Large intestine (tissue), 3 donors: ENCODE data around the gene DSCAML1. TPM values are rescaled to one million over a fixed set of nuclear protein-coding genes. Genes with fewer than 3 reads are reported as not detected.

Experiments
- DNase-seq, 2 donors: peaks; one replicate each; pipeline versions ENCODE4 v3.0.0 to v3.0.0-alpha.2; 2013
- H3K27ac ChIP-seq: one replicate; pipeline ENCODE4 v1.5.1; 2013; ENCODE audit warnings: low read length
- H3K27me3 ChIP-seq: 2 replicates; pipeline ENCODE4 v1.6.1; 2013; ENCODE audit warnings: low read length; ENCODE audit not compliant: control insufficient read depth, insufficient read depth
- H3K36me3 ChIP-seq: 2 replicates; pipeline ENCODE4 v1.6.1; 2013; ENCODE audit warnings: low read length; ENCODE audit not compliant: control insufficient read depth, insufficient read depth
- H3K4me1 ChIP-seq: one replicate; pipeline ENCODE4 v1.6.1; 2013; ENCODE audit warnings: low read length; ENCODE audit not compliant: control insufficient read depth, insufficient read depth
- H3K4me3 ChIP-seq: one replicate; pipeline ENCODE4 v1.5.1; 2013; ENCODE audit warnings: low read length
- H3K9me3 ChIP-seq: one replicate; pipeline ENCODE4 v1.6.1; 2013; ENCODE audit warnings: mild to moderate bottlenecking, low read depth, low read length, moderate library complexity; ENCODE audit not compliant: control insufficient read depth
- WGBS: methylation state at CpG from one replicate; pipeline ENCODE4 v1.1.5; 2013; ENCODE audit warnings: low lambda C conversion rate; ENCODE audit not compliant: insufficient coverage; 5-methylcytosine and 5-hydroxymethylcytosine counted together
- polyA plus RNA-seq: library from polyadenylated mRNA; unstranded; fragments of 120-200 nt; gene quantifications from one replicate; pipeline ENCODE4 v1.2.1, GENCODE V29; 2013

Gene DSCAML1
- polyA plus RNA-seq, 1 donor = 1.6 TPM

- no peaks in the 10 kb centered on the region for H3K27me3 ChIP-seq
- WGBS = 100% methylated on average over 1 of the region's 7 CpGs
- H3K9me3 ChIP-seq = peaks cover 3% of the 10 kb centered on the region
- no peak for DNase-seq
- H3K36me3 ChIP-seq = no peaks in the 10 kb centered on the region
- H3K4me3 ChIP-seq = no peak overlapping the region
- H3K4me1 ChIP-seq = no peaks in the 10 kb centered on the region
- H3K27ac ChIP-seq = no peak overlapping the region
These were observed 340.8 kb downstream of the DSCAML1 start for GRCh38 chr11:117456027-117456720.

GRCh38 chr11:117454564-117454917 is 342.5 kb downstream of the DSCAML1 start:
- DNase-seq = no peak
- peaks cover 3% of the 10 kb centered on the region for H3K9me3 ChIP-seq
- H3K27ac ChIP-seq = no peak overlapping the region
- H3K4me3 ChIP-seq = no peak overlapping the region
- no peaks in the 10 kb centered on the region for H3K4me1 ChIP-seq
- H3K36me3 ChIP-seq = no peaks in the 10 kb centered on the region
- H3K27me3 ChIP-seq = no peaks in the 10 kb centered on the region
- WGBS = 100% methylated on average over 1 of the region's 1 CpG

DNA sequence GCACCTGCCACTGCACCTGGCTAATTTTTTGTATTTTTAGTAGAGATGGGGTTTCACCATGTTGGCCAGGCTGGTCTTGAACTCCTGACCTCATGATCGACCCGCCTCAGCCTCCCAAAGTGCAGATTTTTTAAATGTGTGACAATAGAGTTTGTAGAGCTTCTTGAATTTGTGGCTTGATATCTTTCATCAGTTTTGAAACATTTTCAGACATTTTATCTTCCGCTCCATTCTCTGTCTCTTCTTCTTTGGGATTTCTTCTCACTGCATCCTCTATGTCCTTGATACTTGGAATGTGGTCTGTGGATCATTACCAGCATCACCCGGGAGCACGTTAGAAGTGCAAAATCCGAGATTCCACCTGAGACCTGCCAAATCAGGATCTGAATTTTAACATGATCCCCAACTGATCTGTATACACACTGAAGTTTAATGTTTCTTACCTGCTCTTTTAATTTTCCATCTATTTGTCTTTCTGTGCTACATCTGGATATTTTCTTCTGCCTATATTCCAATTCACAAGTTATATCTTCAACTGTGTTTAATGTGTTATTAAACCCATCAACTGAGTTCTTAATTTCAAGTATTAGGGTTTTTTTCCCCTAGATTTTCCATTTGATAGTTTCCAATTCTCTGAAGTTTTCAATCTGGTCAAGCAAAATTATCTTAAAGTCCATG is 343.0 kb downstream of the DSCAML1 start:
- Histone ChIP-seq H3K4me1 (no peaks in the 10 kb centered on the region), H3K36me3 (no peaks in the 10 kb centered on the region), H3K27ac (no peak overlapping the region), H3K27me3 (no peaks in the 10 kb centered on the region), H3K9me3 (peaks cover 3% of the 10 kb centered on the region), H3K4me3 (no peak overlapping the region)
- no peak for DNase-seq
- WGBS = 100% methylated on average over 2 of the region's 6 CpGs

GRCh38 chr11:117449111-117449693 is 347.8 kb downstream of the DSCAML1 start:
- no CpG with 5 or more reads among the region's 9 CpGs for WGBS
- H3K27ac ChIP-seq = no peak overlapping the region
- no peaks in the 10 kb centered on the region for H3K4me1 ChIP-seq
- H3K4me3 ChIP-seq = no peak overlapping the region
- peaks cover 3% of the 10 kb centered on the region for H3K9me3 ChIP-seq
- no peaks in the 10 kb centered on the region for H3K27me3 ChIP-seq
- DNase-seq = no peak
- H3K36me3 ChIP-seq = no peaks in the 10 kb centered on the region

GRCh38 chr11:117444711-117445658 is 352.0 kb downstream of the DSCAML1 start:
- Histone ChIP-seq H3K9me3 (no peaks in the 10 kb centered on the region), H3K27me3 (no peaks in the 10 kb centered on the region), H3K27ac (no peak overlapping the region), H3K36me3 (no peaks in the 10 kb centered on the region), H3K4me3 (no peak overlapping the region), H3K4me1 (no peaks in the 10 kb centered on the region)
- 20% methylated on average over 1 of the region's 17 CpGs for WGBS
- DNase-seq = no peak

- no CpG with 5 or more reads among the region's 8 CpGs for WGBS
- Histone ChIP-seq H3K27ac (no peak overlapping the region), H3K36me3 (no peaks in the 10 kb centered on the region), H3K4me3 (no peak overlapping the region), H3K9me3 (no peaks in the 10 kb centered on the region), H3K4me1 (no peaks in the 10 kb centered on the region), H3K27me3 (no peaks in the 10 kb centered on the region)
- DNase-seq = no peak
These were observed 352.8 kb downstream of the DSCAML1 start for GRCh38 chr11:117444256-117444655.

DNA sequence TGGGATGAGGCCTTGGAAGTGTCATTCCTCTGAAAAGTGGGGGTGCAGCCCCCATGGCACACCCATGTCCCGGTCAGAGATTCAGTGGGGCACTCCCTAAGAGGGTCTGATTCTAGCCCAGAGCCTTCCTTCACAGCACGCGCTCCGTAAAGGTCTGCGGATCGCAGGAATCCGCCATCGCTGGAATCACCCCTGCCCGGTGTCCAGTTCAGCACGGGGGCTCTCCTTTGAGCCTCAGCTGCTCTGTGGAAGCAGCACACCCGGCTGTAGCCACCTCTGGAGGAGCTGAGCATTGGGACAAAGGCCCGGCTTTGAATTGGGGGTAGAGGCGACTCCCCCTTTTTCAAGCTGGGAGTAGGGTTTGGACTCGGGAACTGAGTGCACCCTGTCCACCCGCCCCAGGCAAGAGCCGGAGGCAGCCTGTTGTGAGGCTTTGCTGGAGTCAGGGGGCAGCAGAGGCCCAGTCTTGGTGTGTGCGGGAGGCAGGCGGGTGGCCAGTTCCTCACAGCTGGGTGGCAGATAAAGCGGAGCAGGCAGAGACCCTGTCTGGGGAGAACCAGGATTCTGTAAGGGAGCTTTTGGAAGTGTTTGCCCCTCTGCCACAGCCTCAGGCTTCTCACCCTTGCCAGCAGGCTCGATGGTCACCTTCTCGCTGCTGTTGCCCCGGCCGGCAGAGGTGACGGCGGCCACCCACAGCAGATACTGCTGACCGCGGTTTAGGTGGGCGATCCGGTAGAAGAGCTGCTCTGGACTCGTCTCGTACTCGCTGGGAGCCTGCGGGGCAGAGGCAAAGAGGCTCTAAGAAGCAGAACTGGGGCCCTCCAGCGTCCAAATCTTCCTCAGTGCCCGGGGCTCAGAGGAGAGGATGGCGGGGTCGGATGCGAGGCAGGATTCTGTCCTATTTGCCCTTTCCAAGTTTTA is 353.5 kb downstream of the DSCAML1 start:
- no peaks in the 10 kb centered on the region for H3K27me3 ChIP-seq

DNA sequence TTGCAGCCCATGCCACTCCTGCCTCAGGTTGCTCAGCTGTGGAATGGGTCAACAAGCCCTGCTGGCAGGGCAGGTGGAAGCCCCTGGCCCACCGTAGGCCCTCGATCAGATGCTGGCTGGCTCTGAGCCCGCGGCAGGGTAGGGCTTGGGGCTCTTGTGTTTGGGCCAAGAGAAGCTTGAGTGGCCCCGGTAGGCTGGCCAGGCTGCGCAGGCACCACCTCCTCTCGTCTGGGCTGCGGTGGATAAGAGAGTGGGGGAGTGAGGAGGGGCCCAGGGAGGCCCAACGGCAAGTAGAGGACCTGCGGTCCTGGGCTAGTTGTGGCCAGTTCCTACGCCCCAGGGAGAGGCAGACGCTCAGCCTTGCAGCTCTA is 354.2 kb downstream of the DSCAML1 start:
- WGBS = no CpG with 5 or more reads among the region's 12 CpGs
- H3K36me3 ChIP-seq = no peaks in the 10 kb centered on the region
- H3K27me3 ChIP-seq = no peaks in the 10 kb centered on the region
- no peaks in the 10 kb centered on the region for H3K9me3 ChIP-seq
- H3K27ac ChIP-seq = no peak overlapping the region
- no peaks in the 10 kb centered on the region for H3K4me1 ChIP-seq
- H3K4me3 ChIP-seq = no peak overlapping the region
- DNase-seq = no peak

More for the DNA sequence above, 353.5 kb downstream of the DSCAML1 start:
- DNase-seq = peak; percentile 56 to 64
- no peaks in the 10 kb centered on the region for H3K36me3 ChIP-seq
- no peak overlapping the region for H3K27ac ChIP-seq
- H3K4me3 ChIP-seq = no peak overlapping the region
- no peaks in the 10 kb centered on the region for H3K9me3 ChIP-seq
- no CpG with 5 or more reads among the region's 38 CpGs for WGBS
- no peaks in the 10 kb centered on the region for H3K4me1 ChIP-seq

- Histone ChIP-seq H3K27ac (no peak overlapping the region), H3K27me3 (no peaks in the 10 kb centered on the region), H3K36me3 (no peaks in the 10 kb centered on the region), H3K9me3 (no peaks in the 10 kb centered on the region), H3K4me3 (no peak overlapping the region), H3K4me1 (no peaks in the 10 kb centered on the region)
- no CpG with 5 or more reads among the region's 16 CpGs for WGBS
- DNase-seq = no peak
These were observed 354.8 kb downstream of the DSCAML1 start for GRCh38 chr11:117442049-117442868.
